Occipital lobe (tissue), 2 donors: ENCODE data around the gene CENPB. TPM values are rescaled to one million over a fixed set of nuclear protein-coding genes. Genes with fewer than 3 reads are reported as not detected.
"Not testable (repeated sequence)": the region's sequence is repeated elsewhere in the genome, so short reads cannot be mapped to it uniquely, and the experiment has no call there.

Experiments used
- DNase-seq: peaks from one replicate; lab custom pipeline; 2025; lab: John Stamatoyannopoulos, UW
- total RNA-seq: library from RNA; depleted of rRNA; stranded (reverse); fragments of >200 nt; gene quantifications from one replicate; pipeline ENCODE4 v1.2.3, GENCODE V29; 2014

Gene CENPB
- total RNA-seq, 1 donor from 2014 or later = 55.4 TPM

GRCh38 chr20:3789201-3789600 lies 2.7 kb upstream of the CENPB start:
- DNase-seq = not testable (repeated sequence)

GRCh38 chr20:3788685-3789155 lies 2.2 kb upstream of the CENPB start:
- no peak for DNase-seq

GRCh38 chr20:3787324-3788014 lies 929 bp upstream of the CENPB start:
- DNase-seq = no peak

- no peak for DNase-seq
These were observed 435 bp downstream of the CENPB start for GRCh38 chr20:3786126-3786484.

GRCh38 chr20:3785240-3786125 lies 1.1 kb downstream of the CENPB start:
- DNase-seq = no peak

- DNase-seq = no peak
These were observed 1.7 kb downstream of the CENPB start for GRCh38 chr20:3784863-3785239.

- DNase-seq = no peak
These were observed 2.2 kb downstream of the CENPB start for GRCh38 chr20:3784216-3784853.

GRCh38 chr20:3783511-3784195 lies 2.9 kb downstream of the CENPB start:
- no peak for DNase-seq

GRCh38 chr20:3783068-3783489 lies 3.5 kb downstream of the CENPB start:
- no peak for DNase-seq

- no peak for DNase-seq
These were observed 3.9 kb downstream of the CENPB start for GRCh38 chr20:3782597-3782996.

GRCh38 chr20:3781153-3781910 lies 5.2 kb downstream of the CENPB start, which contains the start of gene SPEF1:
Gene SPEF1 (minus strand): TSS chr20:3781448. CDS start chr20:3781287, 161 bp downstream.
- DNase-seq = peak; percentile 69

- peak; percentile 51 for DNase-seq
These were observed 7.6 kb downstream of the CENPB start for GRCh38 chr20:3778976-3779375.

- no peak for DNase-seq
These were observed 8.6 kb downstream of the CENPB start for GRCh38 chr20:3777716-3778629.

GRCh38 chr20:3777381-3777715 lies 9.2 kb downstream of the CENPB start:
- DNase-seq = no peak

GRCh38 chr20:3775457-3776108 lies 11.0 kb downstream of the CENPB start:
- no peak for DNase-seq

GRCh38 chr20:3771552-3772058 lies 14.9 kb downstream of the CENPB start:
- no peak for DNase-seq

- peak; percentile 64 for DNase-seq
These were observed 18.0 kb downstream of the CENPB start for GRCh38 chr20:3768342-3769130.
